Naive thymus-derived CD4-positive, alpha-beta T cell (primary cell): ENCODE data around the gene MAN1C1. TPM values are rescaled to one million over a fixed set of nuclear protein-coding genes. Genes with fewer than 3 reads are reported as not detected.
"Not testable (repeated sequence)": the region's sequence is repeated elsewhere in the genome, so short reads cannot be mapped to it uniquely, and the experiment has no call there.

Experiments used
- ATAC-seq: fragments of 150-1000 bp; cut with Tn5 transposase; 2 replicates; pipeline ENCODE4 v1.10.0; 2021; ENCODE audit warnings: mild to moderate bottlenecking, moderate library complexity
- CTCF ChIA-PET: fragments of 350-600 bp; sonication (Branson Sonifier 250); formaldehyde crosslinking; loops from one replicate; lab custom pipeline; 2021; ENCODE audit warnings: antibody characterized with exemption; lab: Charles Lee
- POLR2A ChIA-PET: fragments of 350-600 bp; sonication (Branson Sonifier 250); formaldehyde crosslinking; loops from one replicate; lab custom pipeline; 2021; ENCODE audit warnings: antibody characterized with exemption, inconsistent platforms; lab: Charles Lee
- DNase-seq, 9 donors: peaks; one replicate each; pipeline versions ENCODE4 v3.0.0 to v3.0.0-alpha.2; 2020 to 2022; ENCODE audit warnings: mixed read lengths in 1 of 9
- H3K27ac ChIP-seq: one replicate; pipeline ENCODE4 v1.7.0; 2013; ENCODE audit warnings: mild to moderate bottlenecking, low read depth, low read length, moderate library complexity
- H3K27me3 ChIP-seq, 2 donors: one replicate each; pipeline ENCODE4 v1.7.0; 2013; ENCODE audit warnings: low read length in 2 of 2, mild to moderate bottlenecking in 2 of 2, moderate library complexity in 2 of 2; ENCODE audit not compliant: control insufficient read depth in 2 of 2, insufficient read depth in 2 of 2
- H3K36me3 ChIP-seq, 3 experiments: 1 replicate in 2 of 3; 2 replicates in 1 of 3; pipeline ENCODE4 v1.7.0; 2013; ENCODE audit warnings: low read length in 3 of 3, mild to moderate bottlenecking in 3 of 3, moderate library complexity in 1 of 3; ENCODE audit not compliant: insufficient read depth in 3 of 3, control insufficient read depth in 2 of 3
- H3K4me1 ChIP-seq, 2 donors: one replicate each; pipeline ENCODE4 v1.7.0; 2013; ENCODE audit warnings: low read length in 2 of 2, mild to moderate bottlenecking in 2 of 2, moderate library complexity in 1 of 2; ENCODE audit not compliant: control insufficient read depth in 2 of 2, insufficient read depth in 2 of 2
- H3K4me3 ChIP-seq: 2 replicates; pipeline ENCODE4 v1.7.0; 2013; ENCODE audit warnings: mild to moderate bottlenecking, low read length
- H3K9me3 ChIP-seq, 3 experiments: 1 replicate in 2 of 3; 2 replicates in 1 of 3; pipeline ENCODE4 v1.7.0; 2013; ENCODE audit warnings: low read length in 3 of 3; ENCODE audit not compliant: control insufficient read depth in 2 of 3
- H3K27ac Mint-ChIP-seq, 9 donors: one replicate each; pipeline ENCODE4 v1.8.0; 2020 to 2022; ENCODE audit warnings: mixed read lengths in 9 of 9, mild to moderate bottlenecking in 8 of 9, moderate library complexity in 5 of 9, inconsistent platforms in 2 of 9
- H3K27me3 Mint-ChIP-seq, 5 donors: one replicate each; pipeline ENCODE4 v1.8.0; 2021 to 2022; ENCODE audit warnings: mixed read lengths in 5 of 5, mild to moderate bottlenecking in 1 of 5
- H3K36me3 Mint-ChIP-seq, 5 donors: one replicate each; pipeline ENCODE4 v1.8.0; 2020 to 2022; ENCODE audit warnings: mixed read lengths in 5 of 5, mild to moderate bottlenecking in 3 of 5, inconsistent platforms in 1 of 5
- H3K4me1 Mint-ChIP-seq, 7 donors: one replicate each; pipeline ENCODE4 v1.8.0; 2020 to 2022; ENCODE audit warnings: mixed read lengths in 7 of 7, mild to moderate bottlenecking in 3 of 7, inconsistent platforms in 1 of 7
- H3K4me3 Mint-ChIP-seq, 10 donors: one replicate each; pipeline ENCODE4 v1.8.0; 2020 to 2022; ENCODE audit warnings: mild to moderate bottlenecking in 10 of 10, mixed read lengths in 10 of 10, moderate library complexity in 6 of 10, inconsistent platforms in 2 of 10
- H3K9me3 Mint-ChIP-seq, 11 donors: one replicate each; pipeline ENCODE4 v1.8.0; 2020 to 2022; ENCODE audit warnings: mixed read lengths in 11 of 11, mild to moderate bottlenecking in 4 of 11, inconsistent platforms in 1 of 11, moderate library complexity in 1 of 11
- intact Hi-C, 2 donors: fragments of 100-400 bp; cut with micrococcal nuclease; formaldehyde crosslinking; loops; one replicate each; pipeline ENCODE4 v1.15.1; 2023
- polyA plus RNA-seq, 2 donors: library from polyadenylated mRNA; unstranded; fragments of 300-500 nt; fragmentation: Illumina TruSeq; gene quantifications; one replicate each; pipeline ENCODE4 v1.2.3, GENCODE V29; 2021
- total RNA-seq, 6 experiments: library from RNA in 5 of 6; stranded (reverse) in 5 of 6; gene quantifications; 1 replicate in 5 of 6; 2 replicates in 1 of 6; pipeline ENCODE4 v1.2.3 and lab custom pipeline; 2021 to 2026

MAN1C1 gene
- total and polyA plus RNA-seq, 7 experiments from 2014 or later = 16.0 to 85.5 (median 61.0) TPM

- Histone ChIP-seq H3K4me3 (no peak overlapping the region), H3K36me3 (peaks cover 0 to 37% (median 0%) of the 10 kb centered on the region in 3 experiments), H3K27me3 (no peaks in the 10 kb centered on the region), H3K9me3 (no peaks in the 10 kb centered on the region), H3K27ac (peak overlapping the region; percentile 23), H3K4me1 (peaks cover 0 to 32% of the 10 kb centered on the region in 2 donors)
- peak overlapping the region in 4 of 10 donors; percentile 35 to 59 (median 51) for H3K4me3 Mint-ChIP-seq
- ChIA-PET CTCF (interaction anchor here (1.7 kb wide), 1 partner anchor 8 kb away, joined by 5 read pairs; no protein-coding TSS in a partner anchor), POLR2A (interaction anchor here (1.0 to 2.0 kb wide), 5 partner anchors 9 to 144 kb away, joined by 3 to 7 read pairs (median 3); no protein-coding TSS in a partner anchor)
- no peak for DNase-seq
- peaks cover 12 to 88% (median 81%) of the 10 kb centered on the region in 7 donors for H3K4me1 Mint-ChIP-seq
- H3K27ac Mint-ChIP-seq = peak overlapping the region in 8 of 9 donors; percentile 64 to 82 (median 75)
- H3K36me3 Mint-ChIP-seq = peaks cover 0 to 22% (median 10%) of the 10 kb centered on the region in 5 donors
- intact Hi-C loops = no loop called here
- ATAC-seq = no peak
- no peaks in the 10 kb centered on the region for H3K9me3 Mint-ChIP-seq
- H3K27me3 Mint-ChIP-seq = peaks cover 0 to 54% (median 0%) of the 10 kb centered on the region in 5 donors
Observed at GRCh38 chr1:25657883-25658760, 41.5 kb downstream of the MAN1C1 start.

- peaks cover 0 to 25% (median 10%) of the 10 kb centered on the region in 5 donors for H3K36me3 Mint-ChIP-seq
- ChIA-PET POLR2A (interaction anchor here (1.0 to 2.0 kb wide), 5 partner anchors 8 to 35 kb away, joined by 3 to 12 read pairs (median 4); no protein-coding TSS in a partner anchor), CTCF (interaction anchor here (0.7 kb wide), 1 partner anchor 144 kb away, joined by 3 read pairs; no protein-coding TSS in a partner anchor)
- H3K4me1 Mint-ChIP-seq = peaks cover 8 to 88% (median 81%) of the 10 kb centered on the region in 7 donors
- intact Hi-C loops = no loop called here
- H3K27me3 ChIP-seq = no peaks in the 10 kb centered on the region
- H3K4me3 ChIP-seq = no peak overlapping the region
- peak overlapping the region in 2 of 10 donors; percentile 15 to 44 for H3K4me3 Mint-ChIP-seq
- DNase-seq = no peak
- ATAC-seq = no peak
- no peaks in the 10 kb centered on the region for H3K9me3 Mint-ChIP-seq
- H3K27ac ChIP-seq = no peak overlapping the region
- peaks cover 0 to 29% (median 0%) of the 10 kb centered on the region in 3 experiments for H3K36me3 ChIP-seq
- peaks cover 0 to 24% of the 10 kb centered on the region in 2 donors for H3K4me1 ChIP-seq
- H3K9me3 ChIP-seq = no peaks in the 10 kb centered on the region
- peak overlapping the region; percentile 29 to 81 (median 75) for H3K27ac Mint-ChIP-seq
- H3K27me3 Mint-ChIP-seq = peaks cover 0 to 54% (median 0%) of the 10 kb centered on the region in 5 donors
Observed at GRCh38 chr1:25658791-25659431, 42.3 kb downstream of the MAN1C1 start.

GRCh38 chr1:25661043-25661815, 44.6 kb downstream of the MAN1C1 start:
- Mint-ChIP-seq H3K36me3 (peaks cover 0 to 25% (median 9%) of the 10 kb centered on the region in 5 donors), H3K4me1 (peaks cover 9 to 89% (median 84%) of the 10 kb centered on the region in 7 donors), H3K9me3 (no peaks in the 10 kb centered on the region), H3K27me3 (peaks cover 0 to 54% (median 0%) of the 10 kb centered on the region in 5 donors), H3K27ac (peak overlapping the region in 8 of 9 donors; percentile 64 to 94 (median 86)), H3K4me3 (peak overlapping the region in 1 of 10 donors; percentile 34)
- DNase-seq (peak in 1 of 9 donors; percentile 1), ATAC-seq (no peak)
- intact Hi-C loops = loop anchor here in 1 of 2 donors (2.0 kb wide), 1 partner anchor 16 kb away; no protein-coding TSS in a partner anchor
- H3K4me3 ChIP-seq = no peak overlapping the region
- H3K9me3 ChIP-seq = no peaks in the 10 kb centered on the region
- H3K4me1 ChIP-seq = peaks cover 0 to 30% of the 10 kb centered on the region in 2 donors
- POLR2A ChIA-PET = interaction anchor here (0.6 kb wide), 1 partner anchor 312 kb away, joined by 4 read pairs; no protein-coding TSS in a partner anchor
- no peaks in the 10 kb centered on the region for H3K27me3 ChIP-seq
- CTCF ChIA-PET = interaction anchor here (2.5 kb wide), 1 partner anchor 8 kb away, joined by 8 read pairs; no protein-coding TSS in a partner anchor
- H3K27ac ChIP-seq = no peak overlapping the region
- peaks cover 0 to 18% (median 0%) of the 10 kb centered on the region in 3 experiments for H3K36me3 ChIP-seq

- CTCF ChIA-PET = interaction anchor here (2.5 kb wide), 1 partner anchor 7 kb away, joined by 8 read pairs; no protein-coding TSS in a partner anchor
- Histone ChIP-seq H3K27me3 (no peaks in the 10 kb centered on the region), H3K27ac (no peak overlapping the region), H3K4me1 (peaks cover 0 to 37% of the 10 kb centered on the region in 2 donors), H3K4me3 (no peak overlapping the region), H3K36me3 (peaks cover 0 to 18% (median 0%) of the 10 kb centered on the region in 3 experiments), H3K9me3 (no peaks in the 10 kb centered on the region)
- intact Hi-C loops = no loop called here
- peak in 1 of 9 donors; percentile 12 for DNase-seq
- no peak for ATAC-seq
- Mint-ChIP-seq H3K27me3 (peaks cover 0 to 59% (median 0%) of the 10 kb centered on the region in 5 donors), H3K9me3 (peaks cover 0 to 3% (median 0%) of the 10 kb centered on the region in 11 donors), H3K27ac (peak overlapping the region in 8 of 9 donors; percentile 64 to 94 (median 87)), H3K36me3 (peaks cover 0 to 25% (median 7%) of the 10 kb centered on the region in 5 donors), H3K4me3 (peak overlapping the region in 1 of 10 donors; percentile 7), H3K4me1 (peaks cover 16 to 89% (median 86%) of the 10 kb centered on the region in 7 donors)
- POLR2A ChIA-PET = no interaction called here
Observed at GRCh38 chr1:25662061-25662460, 45.5 kb downstream of the MAN1C1 start.

- H3K27me3 Mint-ChIP-seq = peaks cover 0 to 65% (median 0%) of the 10 kb centered on the region in 5 donors
- intact Hi-C loops, H3K27ac ChIP-seq, H3K27me3 ChIP-seq, CTCF ChIA-PET, DNase-seq, ATAC-seq, H3K9me3 ChIP-seq, POLR2A ChIA-PET, H3K4me3 ChIP-seq, H3K9me3 Mint-ChIP-seq, H3K4me3 Mint-ChIP-seq: not testable (repeated sequence)
- Histone ChIP-seq H3K36me3 (peaks cover 0 to 18% (median 0%) of the 10 kb centered on the region in 3 experiments), H3K4me1 (peaks cover 0 to 37% of the 10 kb centered on the region in 2 donors)
- H3K27ac Mint-ChIP-seq = peak overlapping the region in 5 of 9 donors; percentile 52 to 98 (median 96)
- H3K4me1 Mint-ChIP-seq = peaks cover 18 to 89% (median 85%) of the 10 kb centered on the region in 7 donors
- H3K36me3 Mint-ChIP-seq = peaks cover 0 to 25% (median 7%) of the 10 kb centered on the region in 5 donors
Observed at GRCh38 chr1:25662959-25663358, 46.4 kb downstream of the MAN1C1 start.
